ENCODE data around the gene SLC16A14.

DNA sequence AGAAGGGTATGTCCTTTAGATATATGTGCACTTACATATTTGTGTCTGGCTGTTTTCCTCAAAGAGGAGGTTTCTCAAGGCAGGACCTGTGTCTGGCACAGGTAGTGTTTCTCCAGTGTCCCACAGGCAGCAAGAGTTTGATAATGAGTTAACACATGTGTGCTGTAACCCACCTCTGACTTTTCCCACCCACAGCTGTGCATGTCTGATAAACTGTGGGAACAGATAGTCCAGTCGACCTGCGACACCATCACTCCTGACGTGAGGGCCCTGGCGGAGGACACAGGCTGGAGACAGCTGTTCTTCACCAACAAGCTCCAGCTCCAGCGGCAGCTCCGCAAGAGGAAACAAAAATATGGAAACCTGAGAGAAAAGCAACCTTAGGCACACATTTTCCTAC, 58.2 kb downstream of the SLC16A14 start:
- TF ChIP-seq GATA2 (IDR thresholded peaks at IDR 0.05; ENCODE audit: low read depth, low read length) (no peak), GATA3 (IDR thresholded peaks at IDR 0.05; ENCODE audit: low read depth, low read length) (no peak)
